ENCODE data around the gene PPM1D.

Gene PPM1D

GRCh38 chr17:60675997-60676396 lies 76.0 kb downstream of the PPM1D start:
- no peak for DNase-seq

GRCh38 chr17:60676758-60677307 lies 76.8 kb downstream of the PPM1D start:
- no peak for DNase-seq

DNA sequence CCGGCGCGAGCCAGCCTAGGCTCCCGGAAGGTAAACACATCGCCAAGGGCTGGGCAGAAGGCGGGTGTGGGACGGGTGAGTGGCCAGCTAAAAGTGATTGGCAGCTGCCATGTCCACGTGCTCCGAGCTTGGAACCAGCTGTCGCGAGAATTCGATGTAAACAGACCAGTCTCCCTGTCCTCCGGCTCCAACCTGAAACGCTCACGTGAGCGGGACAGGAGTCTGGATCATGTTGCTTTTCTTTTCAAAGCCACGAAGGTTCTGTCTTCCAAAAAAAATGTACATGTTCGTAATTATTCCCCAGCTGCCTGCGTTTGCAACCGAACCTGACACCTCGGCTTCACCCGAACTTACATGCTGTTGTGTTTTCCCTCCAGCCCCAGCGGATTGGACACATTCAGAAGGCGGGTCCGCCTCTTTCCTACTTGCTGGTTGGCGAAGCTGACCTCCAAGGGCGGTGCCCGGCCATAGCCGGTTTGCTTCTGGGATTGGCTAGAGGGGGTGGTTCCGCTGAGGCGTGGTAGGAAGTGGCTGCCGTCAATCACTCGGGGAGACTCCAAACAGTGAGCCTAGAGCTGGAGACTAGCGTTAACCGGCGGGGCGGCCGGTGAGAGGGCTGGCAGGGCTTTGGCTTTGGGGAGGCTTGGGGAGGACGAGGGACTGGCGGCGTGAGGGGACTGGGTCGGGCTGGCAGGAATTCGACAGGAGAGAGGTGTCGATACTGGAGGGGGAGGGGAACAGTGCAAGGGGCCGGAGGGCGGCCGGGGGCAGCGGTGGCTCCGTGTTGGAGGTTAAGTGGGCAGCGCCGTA lies 77.5 kb downstream of the PPM1D start, which contains the start of gene BCAS3:
BCAS3 (plus strand) TSS at position 544 of the 810 bp plus-strand sequence.
- DNase-seq = peak; percentile 100

DNA sequence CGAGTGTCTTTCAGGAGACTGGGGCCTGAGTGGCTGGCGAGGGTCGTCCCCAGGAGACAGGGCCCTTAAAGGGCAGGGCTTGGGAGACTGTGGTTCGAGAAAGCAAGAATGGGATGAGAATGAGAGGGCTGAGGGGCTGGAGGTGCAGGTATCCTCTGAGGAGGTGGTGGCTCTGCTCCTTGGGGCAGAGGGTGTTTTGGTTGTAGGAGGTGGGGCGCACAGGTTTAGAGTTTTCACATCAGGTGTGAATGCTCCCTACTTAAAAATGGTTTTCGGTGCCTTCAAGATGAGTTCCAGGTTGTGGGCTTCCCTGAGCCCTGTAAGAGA lies 78.1 kb downstream of the PPM1D start:
- DNase-seq = no peak

- DNase-seq = no peak
Measured at GRCh38 chr17:60679287-60679686, 79.3 kb downstream of the PPM1D start.

DNA sequence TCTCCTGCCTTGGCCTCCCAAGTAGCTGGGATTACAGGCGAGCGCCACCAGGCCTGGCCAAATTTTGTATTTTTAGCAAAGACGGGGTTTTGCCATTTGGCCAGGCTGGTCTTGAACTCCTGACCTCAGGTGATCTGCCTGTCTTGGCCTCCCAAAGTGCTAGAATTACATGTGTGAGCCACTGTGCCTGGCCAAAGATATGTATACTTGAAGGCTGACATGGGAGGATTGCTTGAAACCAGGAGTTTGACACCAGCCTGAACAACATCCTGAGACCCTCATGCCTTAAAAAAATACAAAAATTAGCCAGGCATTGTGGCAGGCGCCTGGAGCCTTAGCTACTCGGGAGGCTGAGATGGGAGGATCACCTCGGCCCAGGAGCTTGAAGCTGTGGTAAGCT lies 80.8 kb downstream of the PPM1D start:
- DNase-seq = no peak

DNA sequence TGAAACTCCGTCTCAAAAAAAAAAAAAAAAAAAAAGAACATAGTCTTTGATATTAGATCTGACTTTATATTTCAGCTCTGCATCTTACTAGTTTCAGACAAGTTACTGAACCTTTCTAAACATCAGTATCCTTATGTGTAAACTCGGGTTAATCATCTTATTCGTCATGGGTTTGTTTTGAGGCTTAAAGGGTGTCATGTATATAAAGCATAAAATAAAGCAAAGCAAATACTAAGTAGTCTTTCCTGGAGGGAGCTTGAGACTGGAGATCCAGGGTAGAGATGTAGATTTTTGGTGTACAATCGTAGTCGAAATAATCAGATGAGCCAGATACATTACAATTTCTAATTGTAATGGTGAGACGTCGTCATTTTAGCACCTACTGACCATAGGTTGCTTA lies 85.4 kb downstream of the PPM1D start:
- DNase-seq = no peak

GRCh38 chr17:60695960-60696359 lies 96.0 kb downstream of the PPM1D start:
- DNase-seq = no peak

DNA sequence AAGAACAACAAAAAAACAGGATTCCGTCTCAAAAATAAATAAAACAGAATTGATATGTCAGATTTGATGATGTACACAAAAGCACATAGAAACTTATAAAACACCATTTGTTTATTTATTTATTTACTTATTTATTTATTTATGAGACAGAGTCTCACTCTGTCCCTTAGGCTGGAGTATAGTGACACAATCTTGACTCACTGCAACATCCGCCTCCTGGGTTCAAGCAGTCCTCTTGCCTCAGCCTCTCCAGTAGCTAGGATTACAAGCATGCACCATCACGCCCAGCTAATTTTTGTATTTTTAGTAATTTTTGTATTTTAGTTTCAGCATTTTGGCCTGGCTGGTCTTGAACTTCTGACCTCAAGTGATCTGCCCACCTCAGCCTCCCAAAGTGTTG lies 99.1 kb downstream of the PPM1D start:
- no peak for DNase-seq

GRCh38 chr17:60704170-60704569 lies 104.2 kb downstream of the PPM1D start:
- no peak for DNase-seq

DNA sequence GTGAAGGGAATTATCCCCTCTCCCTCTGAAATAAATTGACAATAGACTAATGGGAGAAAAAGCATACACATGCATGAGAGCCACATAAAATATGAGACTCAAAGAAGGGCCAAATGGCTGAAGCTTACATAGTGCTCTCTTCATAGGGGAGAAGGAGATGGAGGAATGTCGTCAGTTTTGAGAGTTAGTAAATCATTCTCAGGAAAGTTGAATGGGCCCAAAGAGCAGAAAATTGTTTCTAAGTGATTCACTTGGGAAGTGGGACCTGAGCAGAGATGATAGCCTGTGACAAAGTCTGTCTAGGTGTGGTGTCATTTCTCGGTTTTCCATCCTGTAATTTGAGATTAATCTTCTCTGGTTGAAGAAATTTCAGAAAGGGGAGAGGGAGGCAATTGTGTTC lies 112.7 kb downstream of the PPM1D start:
- DNase-seq = no peak

DNA sequence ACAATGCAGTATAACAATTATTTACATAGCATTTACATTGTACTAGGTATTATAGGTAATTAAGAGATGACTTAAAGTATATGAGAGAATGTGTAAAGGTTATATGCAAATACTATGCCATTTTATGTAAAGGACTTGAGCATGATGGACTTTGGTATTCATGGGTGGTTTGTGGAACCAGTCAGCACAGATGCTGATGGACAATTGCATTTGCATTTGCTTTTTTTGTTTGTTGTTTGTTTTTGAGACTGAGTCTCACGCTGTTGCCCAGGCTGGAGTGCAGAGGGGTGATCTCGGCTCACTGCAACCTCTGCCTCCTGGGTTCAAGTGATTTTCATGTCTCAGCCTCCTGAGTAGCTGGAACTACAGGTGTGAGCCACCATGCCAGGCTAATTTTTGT lies 113.6 kb downstream of the PPM1D start:
- no peak for DNase-seq

All from islet precursor cell (in vitro differentiated cells).